GM12878 (cell line): Measurements from ENCODE around the gene IGF2BP1.

ENCODE experiments used
- SIN3A ChIP-seq: IDR thresholded peaks from 2 replicates; pipeline ENCODE4 v1.6.1; 2012; ENCODE audit warnings: low read depth, low read length, improper control_type of control experiment
- TF ChIP-seq, protein P1 (sequence below), 3 experiments: IDR thresholded peaks in 2 of 3; conservative IDR thresholded peaks in 1 of 3; 2 replicates each; pipeline ENCODE4 v1.5.1; 2011; ENCODE audit warnings: low read depth in 3 of 3, low read length in 3 of 3, mild to moderate bottlenecking in 3 of 3, control low read depth in 2 of 3, moderate library complexity in 2 of 3, inconsistent platforms in 1 of 3, mixed read lengths in 1 of 3; ENCODE audit not compliant: control insufficient read depth in 2 of 3, insufficient read depth in 1 of 3; ENCODE audit errors: extremely low read depth in 1 of 3

DNA sequence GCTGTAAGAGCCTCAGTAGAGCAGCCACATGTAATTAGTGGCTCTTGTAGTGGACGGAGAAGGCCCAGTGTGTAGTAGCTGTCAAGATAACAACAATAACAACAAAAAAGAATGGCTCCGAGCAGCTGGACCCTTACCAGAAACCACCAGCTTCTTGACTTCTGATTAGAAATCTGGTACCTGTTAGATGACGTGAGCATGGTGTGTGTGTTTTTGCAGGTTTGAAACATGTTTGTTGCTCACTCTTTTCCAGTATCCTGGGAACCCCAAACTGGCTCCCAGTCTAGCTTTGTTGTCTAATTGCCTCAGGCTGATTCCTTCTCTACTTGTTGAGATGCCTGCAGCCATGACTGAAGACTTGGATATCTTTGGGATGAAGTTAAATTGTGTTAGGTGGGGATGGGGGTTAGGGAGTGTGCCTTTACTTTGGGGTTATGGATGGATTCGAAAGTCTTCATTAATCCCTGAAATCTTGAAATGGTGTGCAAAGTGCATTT lies 21.0 kb downstream of the IGF2BP1 start:
- no peak for TF ChIP-seq SIN3A
- TF ChIP-seq, protein P1, sequence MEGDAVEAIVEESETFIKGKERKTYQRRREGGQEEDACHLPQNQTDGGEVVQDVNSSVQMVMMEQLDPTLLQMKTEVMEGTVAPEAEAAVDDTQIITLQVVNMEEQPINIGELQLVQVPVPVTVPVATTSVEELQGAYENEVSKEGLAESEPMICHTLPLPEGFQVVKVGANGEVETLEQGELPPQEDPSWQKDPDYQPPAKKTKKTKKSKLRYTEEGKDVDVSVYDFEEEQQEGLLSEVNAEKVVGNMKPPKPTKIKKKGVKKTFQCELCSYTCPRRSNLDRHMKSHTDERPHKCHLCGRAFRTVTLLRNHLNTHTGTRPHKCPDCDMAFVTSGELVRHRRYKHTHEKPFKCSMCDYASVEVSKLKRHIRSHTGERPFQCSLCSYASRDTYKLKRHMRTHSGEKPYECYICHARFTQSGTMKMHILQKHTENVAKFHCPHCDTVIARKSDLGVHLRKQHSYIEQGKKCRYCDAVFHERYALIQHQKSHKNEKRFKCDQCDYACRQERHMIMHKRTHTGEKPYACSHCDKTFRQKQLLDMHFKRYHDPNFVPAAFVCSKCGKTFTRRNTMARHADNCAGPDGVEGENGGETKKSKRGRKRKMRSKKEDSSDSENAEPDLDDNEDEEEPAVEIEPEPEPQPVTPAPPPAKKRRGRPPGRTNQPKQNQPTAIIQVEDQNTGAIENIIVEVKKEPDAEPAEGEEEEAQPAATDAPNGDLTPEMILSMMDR (IDR thresholded peaks at IDR 0.05 in 2 of 3, conservative IDR thresholded peaks at IDR 0.05 in 1 of 3; ENCODE audit: control insufficient read depth in 2 of 3, extremely low read depth in 1 of 3, insufficient read depth in 1 of 3, low read depth in 3 of 3, low read length in 3 of 3): no peak
